Measurements from ENCODE around the gene FAM124B. TPM values are rescaled to one million over a fixed set of nuclear protein-coding genes. Genes with fewer than 3 reads are reported as not detected.

FAM124B gene
- total RNA-seq, 2 experiments from 2014 or later, result 0.39 to 0.40 TPM

- peaks cover 9% of the 10 kb centered on the region for H3K27me3 Mint-ChIP-seq
- no peaks in the 10 kb centered on the region for H3K36me3 Mint-ChIP-seq
- ChIA-PET POLR2A (no interaction called here), CTCF (interaction anchor here (0.6 kb wide), 1 partner anchor 634 kb away, joined by 3 read pairs; no protein-coding TSS in a partner anchor)
- DNase-seq, result no peak
- intact Hi-C loops (cut with micrococcal nuclease), result no loop called here
- H3K4me3 Mint-ChIP-seq, result no peak overlapping the region
- H3K27ac Mint-ChIP-seq, result no peak overlapping the region
- no peaks in the 10 kb centered on the region for H3K9me3 Mint-ChIP-seq
- H3K4me1 Mint-ChIP-seq (ENCODE audit: low read depth), result no peaks in the 10 kb centered on the region
These were observed 30.2 kb upstream of the FAM124B start for GRCh38 chr2:224432003-224432579.

- Mint-ChIP-seq H3K4me3 (no peak overlapping the region), H3K27ac (no peak overlapping the region), H3K9me3 (peaks cover 5% of the 10 kb centered on the region), H3K27me3 (peaks cover 9% of the 10 kb centered on the region), H3K36me3 (peaks cover 1% of the 10 kb centered on the region), H3K4me1 (ENCODE audit: low read depth) (no peaks in the 10 kb centered on the region)
- ChIA-PET CTCF (no interaction called here), POLR2A (no interaction called here)
- no peak for DNase-seq
- intact Hi-C loops (cut with micrococcal nuclease), result no loop called here
These were observed 27.5 kb upstream of the FAM124B start for GRCh38 chr2:224429441-224429810.

- ChIA-PET CTCF (no interaction called here), POLR2A (no interaction called here)
- Mint-ChIP-seq H3K9me3 (peaks cover 5% of the 10 kb centered on the region), H3K36me3 (peaks cover 1% of the 10 kb centered on the region), H3K4me1 (ENCODE audit: low read depth) (no peaks in the 10 kb centered on the region), H3K27me3 (peaks cover 9% of the 10 kb centered on the region), H3K4me3 (no peak overlapping the region), H3K27ac (no peak overlapping the region)
- DNase-seq, result no peak
- intact Hi-C loops (cut with micrococcal nuclease), result no loop called here
These were observed 27.0 kb upstream of the FAM124B start for GRCh38 chr2:224428787-224429440.

GRCh38 chr2:224427471-224427870 lies 25.6 kb upstream of the FAM124B start:
- Mint-ChIP-seq H3K36me3 (peaks cover 1% of the 10 kb centered on the region), H3K27ac (no peak overlapping the region), H3K9me3 (peaks cover 5% of the 10 kb centered on the region), H3K4me3 (no peak overlapping the region), H3K27me3 (peaks cover 5% of the 10 kb centered on the region), H3K4me1 (ENCODE audit: low read depth) (no peaks in the 10 kb centered on the region)
- DNase-seq, result no peak
- POLR2A ChIA-PET, result no interaction called here
- intact Hi-C loops (cut with micrococcal nuclease), result no loop called here
- CTCF ChIA-PET, result no interaction called here

- Mint-ChIP-seq H3K36me3 (peaks cover 1% of the 10 kb centered on the region), H3K27ac (no peak overlapping the region), H3K9me3 (peaks cover 5% of the 10 kb centered on the region), H3K4me3 (no peak overlapping the region), H3K4me1 (ENCODE audit: low read depth) (no peaks in the 10 kb centered on the region), H3K27me3 (peaks cover 5% of the 10 kb centered on the region)
- DNase-seq, result no peak
- CTCF ChIA-PET, result no interaction called here
- intact Hi-C loops (cut with micrococcal nuclease), result no loop called here
- POLR2A ChIA-PET, result no interaction called here
These were observed 24.7 kb upstream of the FAM124B start for GRCh38 chr2:224426656-224427055.

GRCh38 chr2:224421065-224421464 lies 19.2 kb upstream of the FAM124B start:
- ChIA-PET CTCF (interaction anchor here (1.6 kb wide), 1 partner anchor 28 kb away, joined by 3 read pairs; no protein-coding TSS in a partner anchor), POLR2A (no interaction called here)
- Mint-ChIP-seq H3K4me3 (no peak overlapping the region), H3K27ac (no peak overlapping the region), H3K4me1 (ENCODE audit: low read depth) (no peaks in the 10 kb centered on the region), H3K36me3 (no peaks in the 10 kb centered on the region), H3K9me3 (peaks cover 2% of the 10 kb centered on the region), H3K27me3 (peaks cover 7% of the 10 kb centered on the region)
- intact Hi-C loops (cut with micrococcal nuclease), result no loop called here
- DNase-seq, result no peak

- intact Hi-C loops (cut with micrococcal nuclease), result no loop called here
- DNase-seq, result no peak
- Mint-ChIP-seq H3K4me3 (no peak overlapping the region), H3K27me3 (peaks cover 7% of the 10 kb centered on the region), H3K36me3 (no peaks in the 10 kb centered on the region), H3K9me3 (no peaks in the 10 kb centered on the region), H3K27ac (no peak overlapping the region), H3K4me1 (ENCODE audit: low read depth) (no peaks in the 10 kb centered on the region)
- POLR2A ChIA-PET, result no interaction called here
- CTCF ChIA-PET, result no interaction called here
These were observed 16.0 kb upstream of the FAM124B start for GRCh38 chr2:224417947-224418346.

GRCh38 chr2:224417361-224417729 lies 15.4 kb upstream of the FAM124B start:
- intact Hi-C loops (cut with micrococcal nuclease), result no loop called here
- ChIA-PET CTCF (interaction anchor here (0.8 kb wide), 1 partner anchor 48 kb away, joined by 3 read pairs; no protein-coding TSS in a partner anchor), POLR2A (no interaction called here)
- Mint-ChIP-seq H3K4me1 (ENCODE audit: low read depth) (no peaks in the 10 kb centered on the region), H3K4me3 (no peak overlapping the region), H3K9me3 (no peaks in the 10 kb centered on the region), H3K27ac (no peak overlapping the region), H3K36me3 (no peaks in the 10 kb centered on the region), H3K27me3 (peaks cover 7% of the 10 kb centered on the region)
- no peak for DNase-seq

GRCh38 chr2:224416656-224417360 lies 14.9 kb upstream of the FAM124B start:
- Mint-ChIP-seq H3K27me3 (peaks cover 8% of the 10 kb centered on the region), H3K36me3 (no peaks in the 10 kb centered on the region), H3K4me1 (ENCODE audit: low read depth) (no peaks in the 10 kb centered on the region), H3K9me3 (no peaks in the 10 kb centered on the region), H3K27ac (no peak overlapping the region), H3K4me3 (no peak overlapping the region)
- ChIA-PET CTCF (interaction anchor here (0.8 kb wide), 1 partner anchor 48 kb away, joined by 3 read pairs; no protein-coding TSS in a partner anchor), POLR2A (no interaction called here)
- intact Hi-C loops (cut with micrococcal nuclease), result no loop called here
- DNase-seq, result no peak

- POLR2A ChIA-PET, result no interaction called here
- no peaks in the 10 kb centered on the region for H3K36me3 Mint-ChIP-seq
- peaks cover 4% of the 10 kb centered on the region for H3K27me3 Mint-ChIP-seq
- intact Hi-C loops (cut with micrococcal nuclease), result no loop called here
- H3K4me1 Mint-ChIP-seq (ENCODE audit: low read depth), result no peaks in the 10 kb centered on the region
- no peak overlapping the region for H3K27ac Mint-ChIP-seq
- H3K9me3 Mint-ChIP-seq, result no peaks in the 10 kb centered on the region
- H3K4me3 Mint-ChIP-seq, result no peak overlapping the region
- CTCF ChIA-PET, result no interaction called here
- no peak for DNase-seq
These were observed 11.5 kb upstream of the FAM124B start for GRCh38 chr2:224413381-224413780.

GRCh38 chr2:224412141-224413015 lies 10.5 kb upstream of the FAM124B start:
- no peak overlapping the region for H3K27ac Mint-ChIP-seq
- CTCF ChIA-PET, result no interaction called here
- POLR2A ChIA-PET, result no interaction called here
- no peaks in the 10 kb centered on the region for H3K36me3 Mint-ChIP-seq
- H3K9me3 Mint-ChIP-seq, result no peaks in the 10 kb centered on the region
- no peak for DNase-seq
- intact Hi-C loops (cut with micrococcal nuclease), result no loop called here
- H3K4me1 Mint-ChIP-seq (ENCODE audit: low read depth), result no peaks in the 10 kb centered on the region
- peaks cover 6% of the 10 kb centered on the region for H3K27me3 Mint-ChIP-seq
- H3K4me3 Mint-ChIP-seq, result no peak overlapping the region

GRCh38 chr2:224410946-224411561 lies 9.1 kb upstream of the FAM124B start:
- peaks cover 12% of the 10 kb centered on the region for H3K27me3 Mint-ChIP-seq
- H3K9me3 Mint-ChIP-seq, result no peaks in the 10 kb centered on the region
- H3K27ac Mint-ChIP-seq, result no peak overlapping the region
- ChIA-PET POLR2A (no interaction called here), CTCF (no interaction called here)
- intact Hi-C loops (cut with micrococcal nuclease), result no loop called here
- no peak for DNase-seq
- no peak overlapping the region for H3K4me3 Mint-ChIP-seq
- H3K4me1 Mint-ChIP-seq (ENCODE audit: low read depth), result no peaks in the 10 kb centered on the region
- peaks cover 1% of the 10 kb centered on the region for H3K36me3 Mint-ChIP-seq

Data from activated CD4-positive, alpha-beta memory T cell treated with anti-CD3 and anti-CD28 coated beads for 36 hours (primary cell).